ENCODE results near the gene BTBD3.
A peak's percentile ranks its signal among the peaks of the same experiment; 100 is the strongest.

The BTBD3 gene

DNA sequence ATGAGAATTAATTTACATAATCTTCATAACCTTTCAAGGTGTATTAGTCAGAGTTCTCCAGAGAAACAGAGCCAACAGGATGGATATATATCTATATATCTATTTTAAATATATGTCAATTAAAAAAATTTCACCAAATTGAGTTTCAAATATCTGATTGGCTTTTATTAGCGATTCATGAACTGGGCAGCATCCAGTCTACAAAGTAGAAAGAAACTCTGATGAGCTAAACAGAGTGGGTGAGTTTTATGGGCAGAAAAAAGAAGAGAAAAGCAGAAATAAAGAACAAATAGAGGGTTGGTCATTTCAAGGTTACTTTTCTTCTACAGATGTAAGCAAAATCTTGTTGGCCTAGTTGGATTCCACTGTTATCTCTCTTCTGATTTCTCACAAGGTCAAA, 29.0 kb upstream of the BTBD3 start:
- Histone ChIP-seq H3K27ac (no peak overlapping the region), H3K4me3 (no peak overlapping the region)
- TF ChIP-seq, protein P1, sequence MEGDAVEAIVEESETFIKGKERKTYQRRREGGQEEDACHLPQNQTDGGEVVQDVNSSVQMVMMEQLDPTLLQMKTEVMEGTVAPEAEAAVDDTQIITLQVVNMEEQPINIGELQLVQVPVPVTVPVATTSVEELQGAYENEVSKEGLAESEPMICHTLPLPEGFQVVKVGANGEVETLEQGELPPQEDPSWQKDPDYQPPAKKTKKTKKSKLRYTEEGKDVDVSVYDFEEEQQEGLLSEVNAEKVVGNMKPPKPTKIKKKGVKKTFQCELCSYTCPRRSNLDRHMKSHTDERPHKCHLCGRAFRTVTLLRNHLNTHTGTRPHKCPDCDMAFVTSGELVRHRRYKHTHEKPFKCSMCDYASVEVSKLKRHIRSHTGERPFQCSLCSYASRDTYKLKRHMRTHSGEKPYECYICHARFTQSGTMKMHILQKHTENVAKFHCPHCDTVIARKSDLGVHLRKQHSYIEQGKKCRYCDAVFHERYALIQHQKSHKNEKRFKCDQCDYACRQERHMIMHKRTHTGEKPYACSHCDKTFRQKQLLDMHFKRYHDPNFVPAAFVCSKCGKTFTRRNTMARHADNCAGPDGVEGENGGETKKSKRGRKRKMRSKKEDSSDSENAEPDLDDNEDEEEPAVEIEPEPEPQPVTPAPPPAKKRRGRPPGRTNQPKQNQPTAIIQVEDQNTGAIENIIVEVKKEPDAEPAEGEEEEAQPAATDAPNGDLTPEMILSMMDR (IDR thresholded peaks at IDR 0.05): no peak
- DNase-seq (ENCODE audit: low spot score): no peak

DNA sequence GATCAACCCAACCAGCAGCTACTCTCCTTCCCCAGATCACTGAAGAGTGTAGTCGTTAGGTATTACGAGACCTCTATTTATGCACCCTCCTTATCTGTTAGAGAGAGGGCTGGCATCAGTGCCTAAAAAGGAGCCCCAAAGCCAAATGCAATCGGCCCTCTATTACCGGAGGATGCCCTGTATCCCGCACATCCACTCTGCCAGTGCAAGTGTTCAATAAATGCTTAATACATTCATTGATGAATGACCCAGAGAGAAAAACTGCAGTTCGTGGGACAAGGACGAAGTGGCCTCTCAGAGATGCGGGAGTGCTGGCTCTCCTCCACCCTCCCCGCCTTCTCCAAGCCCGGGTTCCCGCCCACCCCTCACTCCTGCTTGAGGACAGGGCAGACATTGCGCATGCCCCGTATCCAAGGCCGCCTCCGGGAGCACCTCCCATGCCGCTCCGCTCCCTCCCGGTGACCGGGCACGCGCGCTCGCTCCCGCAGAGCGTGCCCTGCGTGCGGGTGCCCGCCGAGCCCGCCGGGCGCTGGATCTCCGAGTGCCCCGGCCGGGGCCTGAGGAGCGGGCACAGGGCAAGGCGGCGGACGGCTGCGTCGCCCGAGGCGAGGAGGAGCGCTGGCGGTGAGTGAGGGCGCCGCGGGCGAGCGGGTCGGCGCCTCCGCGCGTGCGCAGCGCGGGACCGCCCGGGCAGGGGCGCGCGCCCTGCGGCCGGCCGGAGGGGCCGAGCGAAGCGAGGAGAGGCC, 27.2 kb upstream of the BTBD3 start:
- TF ChIP-seq, protein P1 (IDR thresholded peaks at IDR 0.05): no peak
- peak overlapping the region; percentile 85 for H3K4me3 ChIP-seq
- H3K27ac ChIP-seq: peak overlapping the region; percentile 87 to 92
- DNase-seq (ENCODE audit: low spot score): peak; percentile 90

DNA sequence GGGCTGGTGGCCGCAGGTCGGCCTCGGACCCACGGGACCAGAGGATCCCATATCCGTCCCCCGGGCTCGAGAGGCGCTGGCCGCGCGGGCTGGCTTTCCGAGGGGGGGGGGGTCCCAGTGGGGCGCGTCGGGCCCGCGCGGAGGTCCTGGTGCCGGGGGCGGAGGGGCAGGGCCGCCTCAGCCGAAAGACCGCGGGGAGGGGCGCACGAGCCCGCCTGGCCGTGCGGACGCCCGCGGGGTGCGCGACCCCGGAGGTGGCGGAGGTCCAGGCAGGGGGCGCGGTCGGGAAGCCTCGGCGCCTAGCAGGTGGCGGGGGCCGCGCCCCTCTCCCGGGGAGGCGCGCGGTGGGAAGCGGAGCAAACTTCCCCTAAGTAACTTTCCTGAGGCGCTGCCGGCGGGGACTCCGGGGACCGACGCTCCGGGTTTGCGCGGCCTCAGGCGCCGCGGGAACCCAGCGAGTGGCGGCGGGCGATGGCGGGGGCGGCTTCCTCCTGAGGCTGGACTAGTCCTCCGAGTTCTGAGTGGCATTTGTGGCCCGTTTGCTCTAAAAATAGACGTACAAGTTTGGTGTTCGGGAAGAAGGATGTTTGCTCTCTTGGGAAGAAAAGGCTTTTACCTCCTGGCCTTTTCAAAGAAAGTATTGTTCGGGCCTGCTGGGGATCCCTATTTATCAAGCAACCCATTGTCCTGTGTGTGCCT, 26.5 kb upstream of the BTBD3 start:
- TF ChIP-seq, protein P1 (IDR thresholded peaks at IDR 0.05): no peak
- DNase-seq (ENCODE audit: low spot score): peak; percentile 77
- H3K4me3 ChIP-seq: peak overlapping the region; percentile 85
- H3K27ac ChIP-seq: peak overlapping the region; percentile 87 to 92

DNA sequence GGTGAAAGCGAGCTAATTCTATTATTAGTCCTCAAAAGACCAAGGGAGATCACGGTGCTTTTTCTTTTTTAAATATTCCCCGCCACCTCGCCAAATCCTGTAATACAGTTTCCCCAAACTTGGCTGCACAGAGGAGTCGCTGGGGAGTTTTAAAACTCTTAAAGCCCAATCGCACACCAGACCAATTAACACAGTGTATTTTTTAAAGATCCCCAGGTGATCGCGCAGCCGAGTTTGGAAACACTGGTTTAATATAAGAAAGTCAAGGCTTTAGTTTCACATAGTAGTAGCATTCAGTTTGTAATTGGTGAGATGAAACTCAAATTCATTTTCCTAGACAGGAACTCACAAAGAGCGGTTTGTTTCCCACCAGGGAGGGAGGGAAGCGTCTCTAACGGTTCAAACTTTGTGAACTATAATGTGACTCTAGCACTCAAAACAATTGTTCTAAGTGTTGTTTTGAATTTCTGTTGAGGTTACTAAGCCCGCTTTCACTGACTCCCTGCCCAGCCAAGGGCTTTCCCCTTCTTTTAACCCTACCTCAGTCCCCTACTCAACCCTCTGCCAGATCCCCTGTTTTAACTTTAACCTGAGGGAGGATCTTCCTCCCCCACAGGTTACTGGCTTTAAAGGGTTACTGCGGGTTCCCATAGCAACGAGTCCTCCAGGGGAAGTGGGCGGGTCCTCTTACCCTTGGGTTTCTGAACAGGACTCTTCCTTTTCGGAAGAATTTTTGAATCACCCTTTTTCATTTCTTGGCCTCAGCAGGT, 25.7 kb upstream of the BTBD3 start:
- H3K4me3 ChIP-seq: peak overlapping the region; percentile 85
- peak overlapping the region; percentile 87 to 92 for H3K27ac ChIP-seq
- TF ChIP-seq, protein P1 (IDR thresholded peaks at IDR 0.05): no peak
- DNase-seq (ENCODE audit: low spot score): no peak

DNA sequence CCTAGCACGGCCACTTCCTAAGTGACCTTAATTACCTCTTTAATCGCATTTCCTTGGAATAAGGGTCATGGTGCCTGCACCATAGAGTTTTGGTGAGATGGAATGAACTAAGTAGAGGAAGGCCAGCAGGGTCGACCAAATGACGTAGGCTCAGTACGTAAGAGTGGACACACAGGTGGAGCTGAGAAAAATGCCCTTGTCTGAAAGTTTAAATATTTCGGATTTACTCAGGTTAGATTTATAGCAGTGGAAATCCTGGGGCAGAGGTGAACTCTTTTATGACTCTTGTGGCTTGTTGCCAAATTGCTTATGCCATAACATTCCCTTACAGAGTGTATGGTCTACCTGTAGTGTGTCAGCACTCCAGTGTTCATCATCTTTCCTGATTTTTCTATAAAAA, 23.6 kb upstream of the BTBD3 start:
- Histone ChIP-seq H3K4me3 (no peak overlapping the region), H3K27ac (no peak overlapping the region)
- no peak for DNase-seq (ENCODE audit: low spot score)
- TF ChIP-seq, protein P1 (IDR thresholded peaks at IDR 0.05): no peak

DNA sequence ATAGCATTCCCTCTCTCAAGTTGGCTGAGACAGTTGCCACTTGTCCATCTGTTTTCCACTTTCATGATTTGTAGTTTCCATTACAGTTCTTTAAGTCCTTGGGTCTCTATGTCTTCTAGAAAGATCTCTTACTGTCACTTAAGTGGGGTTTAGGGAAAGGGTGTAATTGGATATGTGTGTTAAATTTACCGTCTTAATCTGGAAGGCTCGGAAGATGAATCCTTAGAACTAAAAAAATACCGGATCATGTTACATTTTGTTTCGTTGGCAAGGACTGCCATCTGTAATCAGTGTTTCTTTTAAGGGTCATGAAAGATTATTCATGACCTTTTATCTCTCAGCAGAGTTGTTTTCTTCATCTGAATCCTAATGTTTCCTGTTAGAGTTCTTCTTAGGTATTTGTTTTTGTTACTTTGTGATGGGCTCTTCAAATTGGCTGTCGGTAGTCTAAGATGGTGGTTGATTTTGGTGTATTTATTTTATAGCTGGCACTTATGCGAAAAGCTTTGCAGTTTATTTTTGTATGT, 21.8 kb upstream of the BTBD3 start:
- H3K4me3 ChIP-seq: peak overlapping the region; percentile 2
- TF ChIP-seq, protein P1 (IDR thresholded peaks at IDR 0.05): no peak
- no peak for DNase-seq (ENCODE audit: low spot score)
- no peak overlapping the region for H3K27ac ChIP-seq

All from coronary artery (tissue), 2 donors.